Anterior cingulate cortex (tissue), 58 donors: ENCODE results near the gene ABCA1.

Experiments
- DNase-seq, 58 donors: peaks; one replicate each; lab custom pipeline; 2025; lab: John Stamatoyannopoulos, UW

The ABCA1 gene

DNA sequence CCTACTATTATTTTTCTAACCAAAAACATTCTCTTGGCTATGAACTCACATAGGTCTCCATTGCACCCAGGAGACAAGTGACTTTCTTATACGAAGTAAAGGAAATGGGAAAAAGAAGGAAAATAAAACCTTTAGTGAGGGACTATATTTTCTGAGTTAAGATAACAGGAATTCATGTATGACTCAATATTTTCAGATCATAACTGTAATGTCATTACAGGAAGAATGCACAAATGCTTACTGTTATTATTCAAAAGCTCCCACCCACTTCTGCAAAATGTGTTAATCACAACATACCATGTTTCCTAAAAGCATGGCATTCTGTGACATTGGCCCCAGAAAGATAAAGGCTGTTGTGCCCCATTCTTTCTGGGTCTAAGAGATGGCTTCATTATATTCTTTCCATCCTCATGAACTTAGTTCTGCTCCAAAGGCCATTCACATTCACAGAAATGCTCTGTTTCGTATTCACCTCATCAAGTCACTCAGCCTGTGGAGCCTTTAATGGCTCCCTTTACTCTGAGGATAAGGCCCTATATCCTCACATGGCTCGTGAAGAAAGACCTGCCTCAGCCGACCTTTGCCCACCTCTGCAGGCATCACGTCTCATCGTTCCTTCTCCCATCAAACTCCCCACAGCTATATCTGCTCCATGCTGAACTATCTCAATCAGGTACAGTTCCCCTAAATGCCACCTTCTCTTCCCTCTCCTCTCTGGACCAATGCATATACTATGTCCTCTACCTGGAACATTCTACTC is 77.0 kb downstream of the ABCA1 start:
- DNase-seq, result no peak

DNA sequence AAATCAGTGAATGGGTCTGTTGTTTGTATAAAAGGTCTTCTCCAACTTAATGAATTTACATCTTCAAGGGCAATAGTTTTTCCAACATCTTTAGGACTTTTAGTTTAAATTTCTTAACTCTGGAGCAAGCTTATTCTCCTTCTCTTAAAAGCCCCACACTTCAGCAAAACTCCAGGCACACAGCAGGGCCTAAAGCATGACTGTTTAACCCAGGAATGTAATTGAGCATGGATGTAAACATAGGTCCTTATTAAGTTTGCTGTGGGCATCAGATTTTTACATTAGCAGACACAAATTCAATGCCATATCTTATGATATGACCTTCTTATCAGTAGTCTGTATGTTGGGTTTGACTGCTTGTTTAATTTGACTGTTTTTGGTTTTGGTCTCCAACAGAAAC is 78.9 kb downstream of the ABCA1 start:
- DNase-seq, result no peak

GRCh38 chr9:104844710-104845109 is 83.2 kb downstream of the ABCA1 start:
- no peak for DNase-seq

GRCh38 chr9:104843644-104844240 is 84.2 kb downstream of the ABCA1 start:
- no peak for DNase-seq

- DNase-seq, result no peak
Observed at GRCh38 chr9:104842698-104843097, 85.3 kb downstream of the ABCA1 start.

- DNase-seq, result peak in 1 of 58 donors; percentile 6
Observed at GRCh38 chr9:104841601-104842141, 86.3 kb downstream of the ABCA1 start.

DNA sequence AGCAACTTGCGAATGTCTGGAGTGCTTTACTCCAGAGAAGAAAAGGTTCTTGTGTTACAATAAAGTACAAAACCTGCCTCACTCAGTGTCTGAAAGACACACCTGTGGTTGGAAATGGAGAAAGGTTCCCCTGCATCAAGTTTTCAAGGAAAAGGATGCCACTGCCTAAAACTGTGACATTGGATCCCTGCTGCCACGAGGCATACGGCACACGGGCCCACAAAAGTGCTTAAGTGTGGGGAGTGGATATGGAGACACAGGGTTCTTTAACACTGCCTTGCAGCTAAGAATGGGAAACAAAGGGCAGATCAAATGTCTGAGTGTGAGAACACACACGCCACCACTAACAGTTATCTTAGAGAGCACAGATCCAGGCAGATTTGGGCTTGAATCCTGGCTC is 89.0 kb downstream of the ABCA1 start:
- no peak for DNase-seq

- no peak for DNase-seq
Observed at GRCh38 chr9:104836767-104837166, 91.2 kb downstream of the ABCA1 start.

DNA sequence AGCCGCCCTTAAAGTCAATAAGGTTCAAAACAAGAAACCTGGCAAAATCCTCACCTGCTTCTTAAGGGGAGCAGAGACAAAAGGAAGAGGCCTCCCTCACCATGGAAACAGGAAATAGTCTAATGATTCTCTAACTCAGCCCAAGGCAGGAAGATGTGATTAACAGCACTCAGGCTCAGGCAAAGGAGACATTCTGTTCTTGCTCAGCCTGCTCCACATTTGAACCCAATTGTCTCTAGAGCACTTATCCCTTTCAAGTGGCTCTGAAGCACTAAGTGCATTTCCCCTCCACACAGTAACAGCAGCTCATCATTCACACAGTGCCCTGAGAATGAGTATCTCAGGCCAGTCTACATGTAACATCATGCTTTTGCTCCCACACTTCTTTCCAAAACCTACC is 91.7 kb downstream of the ABCA1 start:
- peak in 3 of 58 donors; percentile 11 to 34 (median 18) for DNase-seq

DNA sequence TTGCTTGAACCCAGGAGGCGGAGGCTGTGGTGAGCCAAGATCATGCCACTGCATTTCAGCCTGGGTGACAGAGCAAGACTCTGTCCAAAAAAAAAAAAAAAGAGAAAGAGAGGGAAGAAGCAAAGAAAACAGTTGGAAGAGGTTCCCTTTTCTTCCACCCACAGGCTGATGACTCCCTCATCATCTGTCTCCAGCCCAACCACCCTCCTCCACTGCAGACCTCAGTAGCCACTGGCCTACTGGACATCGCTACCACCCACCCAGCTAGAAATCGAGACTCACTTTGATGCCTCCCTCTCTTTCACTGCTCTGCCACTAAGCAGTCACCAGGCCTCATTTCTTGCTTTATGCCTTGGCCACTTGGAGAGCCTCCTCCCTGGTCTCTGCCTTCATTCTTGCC is 92.8 kb downstream of the ABCA1 start:
- no peak for DNase-seq

DNA sequence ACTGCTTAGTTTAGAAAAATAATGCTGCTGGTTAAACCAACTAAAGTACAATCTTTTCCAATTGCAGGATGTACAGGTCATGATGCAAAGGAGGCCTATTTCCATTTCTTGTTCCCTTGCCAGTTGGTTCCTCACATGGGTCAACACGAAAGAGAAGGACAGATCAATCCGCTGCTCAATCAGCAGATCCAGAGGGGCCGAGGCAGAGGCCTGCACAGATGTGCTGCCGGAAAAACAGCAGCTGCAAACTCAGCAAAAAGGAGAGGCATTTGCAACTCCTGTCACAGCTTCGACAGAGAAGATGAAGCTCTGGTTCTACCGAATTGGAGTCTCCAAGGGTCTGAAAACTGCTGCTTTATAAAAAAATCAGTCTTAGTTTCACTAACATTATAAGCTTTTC is 94.3 kb downstream of the ABCA1 start:
- peak in 1 of 58 donors; percentile 12 for DNase-seq

DNA sequence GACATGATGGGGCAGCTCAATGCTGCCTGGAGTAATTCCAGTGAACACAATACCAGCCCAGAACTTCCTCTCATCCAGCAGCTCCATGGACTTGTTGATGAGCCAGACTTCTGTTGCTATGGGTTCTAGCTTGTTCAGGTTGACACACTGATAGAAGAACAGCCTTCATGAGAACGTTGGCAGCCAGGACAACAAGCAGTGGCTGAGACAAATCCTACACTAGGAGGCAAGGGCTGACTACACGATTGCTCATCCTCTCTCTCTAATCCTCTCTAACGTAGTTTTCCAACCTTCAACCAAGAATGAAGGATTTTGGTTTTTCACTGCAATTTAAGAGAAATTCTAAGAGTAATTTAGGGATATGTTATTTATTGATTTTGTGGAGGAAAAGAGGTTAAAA is 96.3 kb downstream of the ABCA1 start:
- DNase-seq, result no peak

DNA sequence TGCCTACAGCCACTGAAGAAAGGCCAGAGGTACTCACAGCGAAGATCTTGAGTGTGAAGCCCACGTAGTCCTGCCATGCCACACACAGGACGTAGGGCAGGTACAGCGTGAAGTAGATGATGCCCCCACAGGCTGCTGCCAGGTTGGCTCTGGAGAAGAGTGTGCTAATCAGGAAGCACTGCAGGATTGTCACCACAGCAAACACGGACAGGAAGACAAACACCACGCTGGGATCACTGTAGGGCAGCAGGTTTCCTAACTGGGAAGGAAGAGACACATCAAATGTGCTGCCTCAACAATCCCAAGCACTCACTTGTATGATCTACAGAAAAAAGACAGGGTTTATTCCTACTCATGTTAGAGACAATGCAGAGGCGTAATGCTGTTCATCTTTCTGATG is 101.0 kb downstream of the ABCA1 start:
- no peak for DNase-seq

- no peak for DNase-seq
Observed at GRCh38 chr9:104826079-104826775, 101.7 kb downstream of the ABCA1 start.

- DNase-seq, result no peak
Observed at GRCh38 chr9:104820336-104820735, 107.6 kb downstream of the ABCA1 start.

GRCh38 chr9:104819033-104819432 is 108.9 kb downstream of the ABCA1 start:
- DNase-seq, result no peak

- no peak for DNase-seq
Observed at GRCh38 chr9:104817437-104817836, 110.5 kb downstream of the ABCA1 start.

DNA sequence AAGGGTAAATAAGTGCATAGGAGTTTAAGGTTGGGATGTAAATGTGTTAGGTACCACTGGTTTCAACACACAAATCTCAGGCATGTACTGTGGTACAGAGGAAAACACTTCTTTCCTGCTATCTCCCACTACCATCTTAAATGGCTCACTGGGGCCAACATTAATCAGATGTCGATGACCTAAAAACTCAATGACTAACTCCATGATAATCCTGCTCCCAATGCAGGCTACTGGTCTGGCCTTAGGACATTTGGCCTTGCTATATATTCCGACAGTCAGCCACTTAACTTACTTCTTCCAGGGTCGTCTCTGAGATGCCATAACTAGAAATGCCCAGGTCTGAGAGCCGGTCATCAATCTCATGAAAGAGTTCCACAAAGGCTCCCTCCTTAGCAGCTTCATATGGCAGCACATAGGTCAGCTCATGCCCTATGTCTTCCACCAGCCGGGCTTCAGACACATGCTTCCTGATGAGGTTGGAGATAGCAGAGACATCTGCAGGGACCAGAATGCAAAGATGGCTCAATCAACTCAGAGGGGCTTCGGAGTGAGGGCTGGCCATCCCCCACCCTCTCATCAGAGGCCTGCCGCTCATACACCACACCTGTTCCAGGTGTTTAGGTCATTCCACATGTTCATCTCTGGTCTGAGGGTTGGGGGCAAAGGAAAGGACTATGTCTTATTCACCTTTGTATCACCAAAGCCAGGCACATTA is 111.9 kb downstream of the ABCA1 start:
- no peak for DNase-seq

DNA sequence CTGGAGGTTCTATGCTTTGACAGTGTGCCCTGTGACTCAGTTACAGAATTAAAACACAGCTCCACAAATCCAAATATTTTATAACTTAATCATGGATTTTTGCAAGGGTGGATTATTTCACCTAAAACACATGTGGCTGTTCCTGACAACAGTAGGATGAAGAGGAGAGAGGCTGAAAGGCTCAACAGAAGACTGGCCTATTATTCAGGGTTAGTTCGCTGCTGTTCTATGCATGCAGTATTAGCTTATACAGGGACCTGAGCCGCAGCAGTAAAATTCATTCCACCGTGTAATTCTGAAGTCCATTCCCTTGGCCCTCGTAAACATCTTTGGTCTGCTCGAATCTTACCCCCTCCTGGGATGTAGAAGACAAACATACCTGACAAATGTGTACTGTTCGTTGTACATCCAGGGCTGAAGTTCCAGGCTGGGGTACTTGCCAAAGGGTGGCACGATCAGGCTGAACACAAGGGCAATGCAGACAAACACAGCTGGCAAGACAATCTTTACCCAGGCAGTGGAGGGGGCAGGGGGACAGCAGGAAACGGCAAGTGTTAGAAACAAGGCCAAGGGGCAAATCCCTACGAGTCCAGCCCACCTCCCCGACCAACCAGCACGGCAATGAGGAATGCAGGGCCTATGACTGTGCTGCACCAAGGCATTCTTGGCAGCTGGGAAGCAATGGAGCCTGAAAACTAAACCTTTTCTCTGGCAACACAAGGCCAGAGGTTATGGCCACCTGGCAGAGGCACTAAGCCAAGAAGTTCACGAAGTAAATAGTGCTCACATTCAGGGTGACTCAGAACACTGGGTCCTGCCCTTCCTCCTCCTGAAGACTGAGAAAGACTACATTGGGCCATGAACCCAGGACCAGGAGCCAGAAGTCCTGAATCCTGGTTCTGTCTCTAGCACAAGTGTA is 117.3 kb downstream of the ABCA1 start:
- DNase-seq, result peak in 6 of 58 donors; percentile 5 to 64 (median 8)
